GM23338 (cell line): ENCODE measurements around the gene CNIH3. TPM values are rescaled to one million over a fixed set of nuclear protein-coding genes. Genes with fewer than 3 reads are reported as not detected.
A peak's percentile ranks its signal among the peaks of the same experiment; 100 is the strongest.

ENCODE experiments used
- ATAC-seq: fragments of 200-7000 bp; cut with Tn5 transposase; 3 replicates; pipeline ENCODE4 v1.9.1; 2020
- DNase-seq: peaks from one replicate; pipeline ENCODE4 v3.0.0-alpha.2; 2015; ENCODE audit warnings: low spot score
- H2AFZ ChIP-seq: fragments of 200-600 bp; sonication (generic); 2 replicates; pipeline ENCODE4 v1.8.0; 2016; ENCODE audit warnings: antibody characterized with exemption, mild to moderate bottlenecking, moderate library complexity
- H3F3A ChIP-seq: fragments of 200-600 bp; sonication (generic); replicated peaks from 2 replicates; pipeline ENCODE4 v1.8.0; 2017; ENCODE audit warnings: antibody characterized with exemption, mixed run types, low read depth
- H3K27ac ChIP-seq: fragments of 200-600 bp; sonication (generic); 2 replicates; pipeline ENCODE4 v1.6.1; 2016; ENCODE audit warnings: low read depth
- H3K27me3 ChIP-seq: fragments of 200-600 bp; sonication (generic); 2 replicates; pipeline ENCODE4 v1.8.0; 2016; ENCODE audit warnings: mild to moderate bottlenecking, mixed run types, moderate library complexity; ENCODE audit not compliant: insufficient read depth
- H3K36me3 ChIP-seq: fragments of 200-600 bp; sonication (generic); 2 replicates; pipeline ENCODE4 v1.8.0; 2016; ENCODE audit warnings: mild to moderate bottlenecking; ENCODE audit not compliant: insufficient read depth
- H3K4me1 ChIP-seq: fragments of 200-600 bp; sonication (generic); 2 replicates; pipeline ENCODE4 v1.8.0; 2016; ENCODE audit warnings: mild to moderate bottlenecking, moderate library complexity; ENCODE audit not compliant: insufficient read depth
- H3K4me2 ChIP-seq: fragments of 200-600 bp; sonication (generic); 2 replicates; pipeline ENCODE4 v1.7.1; 2017; ENCODE audit warnings: mixed run types
- H3K4me3 ChIP-seq: fragments of 200-600 bp; sonication (generic); 2 replicates; pipeline ENCODE4 v1.6.1; 2016; ENCODE audit warnings: mixed run types
- H3K79me2 ChIP-seq: fragments of 200-600 bp; sonication (generic); replicated peaks from 2 replicates; pipeline ENCODE4 v1.8.0; 2017; ENCODE audit warnings: mild to moderate bottlenecking; ENCODE audit not compliant: insufficient read depth
- H3K9me2 ChIP-seq: fragments of 200-600 bp; sonication (generic); 2 replicates; pipeline ENCODE4 v1.8.0; 2017; ENCODE audit not compliant: insufficient read depth
- H4K20me1 ChIP-seq: fragments of 200-600 bp; sonication (generic); replicated peaks from 2 replicates; pipeline ENCODE4 v1.8.0; 2017; ENCODE audit warnings: mild to moderate bottlenecking; ENCODE audit not compliant: insufficient read depth
- H3K27ac Mint-ChIP-seq: 2 replicates; pipeline ENCODE4 v1.8.0; 2020; ENCODE audit warnings: inconsistent platforms, mild to moderate bottlenecking, moderate library complexity, mixed read lengths
- H3K27me3 Mint-ChIP-seq: 3 replicates; pipeline ENCODE4 v1.8.0; 2022; ENCODE audit warnings: low read depth, mild to moderate bottlenecking, moderate library complexity, mixed read lengths, inconsistent platforms; ENCODE audit not compliant: insufficient read depth, poor library complexity
- H3K36me3 Mint-ChIP-seq: 3 replicates; pipeline ENCODE4 v1.8.0; 2021; ENCODE audit warnings: low read depth, mild to moderate bottlenecking, inconsistent platforms, moderate library complexity, mixed read lengths
- H3K4me1 Mint-ChIP-seq: 3 replicates; pipeline ENCODE4 v1.8.0; 2020; ENCODE audit warnings: mild to moderate bottlenecking, inconsistent platforms, mixed read lengths
- H3K4me3 Mint-ChIP-seq: 3 replicates; pipeline ENCODE4 v1.8.0; 2021; ENCODE audit warnings: moderate library complexity, mild to moderate bottlenecking, inconsistent platforms, mixed read lengths
- H3K9me3 Mint-ChIP-seq: 3 replicates; pipeline ENCODE4 v1.8.0; 2020; ENCODE audit warnings: moderate library complexity, mild to moderate bottlenecking, inconsistent platforms, mixed read lengths
- NANOG ChIP-seq: IDR thresholded peaks from 2 replicates; pipeline ENCODE4 v1.6.1; 2016; ENCODE audit warnings: antibody characterized with exemption, borderline replicate concordance
- STAT1 ChIP-seq: IDR thresholded peaks from one replicate; pipeline ENCODE4 v1.6.1; 2016; ENCODE audit warnings: antibody characterized with exemption; ENCODE audit not compliant: unreplicated experiment
- ZNF114 ChIP-seq: fragments of 250-450 bp; sonication (Bioruptor Pico); IDR thresholded peaks from 2 replicates; pipeline ENCODE4 v1.5.0; 2020; ENCODE audit warnings: mild to moderate bottlenecking, moderate library complexity
- polyA plus RNA-seq: library from polyadenylated mRNA; unstranded; fragments of >200 nt; fragmentation: Nextera tagmentation; extraction: Ambion mirVana; gene quantifications from 2 replicates; pipeline ENCODE4 v1.2.1, GENCODE V29; 2016
- total RNA-seq: library from RNA; depleted of rRNA; stranded (reverse); fragments of >200 nt; shearing (Covaris generic); gene quantifications from 2 replicates; pipeline ENCODE4 v1.2.3, GENCODE V29; 2014
- TF ChIP-seq, protein P1 (sequence below): fragments of 250-450 bp; sonication (Bioruptor Pico); IDR thresholded peaks from 2 replicates; pipeline ENCODE4 v1.5.0; 2020; ENCODE audit warnings: mild to moderate bottlenecking, moderate library complexity
- TF ChIP-seq, protein P2 (sequence below), 2 experiments: fragments of 200-600 bp in 1 of 2; sonication (generic) in 1 of 2; conservative IDR thresholded peaks; 2 replicates each; pipeline versions ENCODE4 v1.5.1 to v1.6.1; 2016 to 2017; ENCODE audit warnings: antibody characterized with exemption in 2 of 2, low read depth in 2 of 2, mild to moderate bottlenecking in 2 of 2, moderate library complexity in 1 of 2
- TF ChIP-seq, protein P3 (sequence below): IDR thresholded peaks from one replicate; pipeline ENCODE4 v1.6.1; 2018; ENCODE audit warnings: antibody characterized with exemption; ENCODE audit not compliant: unreplicated experiment

The CNIH3 gene
- total and polyA plus RNA-seq, 2 experiments from 2014 or later, result 3.6 to 5.1 TPM

DNA sequence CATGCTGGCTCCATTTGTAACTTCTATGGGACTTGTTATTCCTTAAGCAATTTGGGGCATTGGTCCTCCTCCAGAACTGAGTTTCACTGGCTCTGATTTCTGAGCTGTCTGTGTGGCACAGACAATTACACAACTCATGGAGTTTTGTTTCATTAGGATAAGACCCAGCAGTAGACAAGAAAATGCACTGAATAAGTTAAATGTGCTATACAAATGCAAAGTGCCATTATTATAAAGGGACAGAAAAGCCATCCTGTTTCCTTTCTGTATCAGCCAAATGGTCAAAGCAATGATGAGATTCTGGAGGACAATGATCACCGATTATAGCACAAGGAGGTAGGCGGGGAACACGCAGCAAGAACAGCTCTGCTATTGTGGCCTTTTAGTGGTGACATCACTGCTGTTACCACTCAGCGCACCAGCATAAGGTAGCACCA is 81.9 kb downstream of the CNIH3 start (continued):
- TF ChIP-seq, protein P1, sequence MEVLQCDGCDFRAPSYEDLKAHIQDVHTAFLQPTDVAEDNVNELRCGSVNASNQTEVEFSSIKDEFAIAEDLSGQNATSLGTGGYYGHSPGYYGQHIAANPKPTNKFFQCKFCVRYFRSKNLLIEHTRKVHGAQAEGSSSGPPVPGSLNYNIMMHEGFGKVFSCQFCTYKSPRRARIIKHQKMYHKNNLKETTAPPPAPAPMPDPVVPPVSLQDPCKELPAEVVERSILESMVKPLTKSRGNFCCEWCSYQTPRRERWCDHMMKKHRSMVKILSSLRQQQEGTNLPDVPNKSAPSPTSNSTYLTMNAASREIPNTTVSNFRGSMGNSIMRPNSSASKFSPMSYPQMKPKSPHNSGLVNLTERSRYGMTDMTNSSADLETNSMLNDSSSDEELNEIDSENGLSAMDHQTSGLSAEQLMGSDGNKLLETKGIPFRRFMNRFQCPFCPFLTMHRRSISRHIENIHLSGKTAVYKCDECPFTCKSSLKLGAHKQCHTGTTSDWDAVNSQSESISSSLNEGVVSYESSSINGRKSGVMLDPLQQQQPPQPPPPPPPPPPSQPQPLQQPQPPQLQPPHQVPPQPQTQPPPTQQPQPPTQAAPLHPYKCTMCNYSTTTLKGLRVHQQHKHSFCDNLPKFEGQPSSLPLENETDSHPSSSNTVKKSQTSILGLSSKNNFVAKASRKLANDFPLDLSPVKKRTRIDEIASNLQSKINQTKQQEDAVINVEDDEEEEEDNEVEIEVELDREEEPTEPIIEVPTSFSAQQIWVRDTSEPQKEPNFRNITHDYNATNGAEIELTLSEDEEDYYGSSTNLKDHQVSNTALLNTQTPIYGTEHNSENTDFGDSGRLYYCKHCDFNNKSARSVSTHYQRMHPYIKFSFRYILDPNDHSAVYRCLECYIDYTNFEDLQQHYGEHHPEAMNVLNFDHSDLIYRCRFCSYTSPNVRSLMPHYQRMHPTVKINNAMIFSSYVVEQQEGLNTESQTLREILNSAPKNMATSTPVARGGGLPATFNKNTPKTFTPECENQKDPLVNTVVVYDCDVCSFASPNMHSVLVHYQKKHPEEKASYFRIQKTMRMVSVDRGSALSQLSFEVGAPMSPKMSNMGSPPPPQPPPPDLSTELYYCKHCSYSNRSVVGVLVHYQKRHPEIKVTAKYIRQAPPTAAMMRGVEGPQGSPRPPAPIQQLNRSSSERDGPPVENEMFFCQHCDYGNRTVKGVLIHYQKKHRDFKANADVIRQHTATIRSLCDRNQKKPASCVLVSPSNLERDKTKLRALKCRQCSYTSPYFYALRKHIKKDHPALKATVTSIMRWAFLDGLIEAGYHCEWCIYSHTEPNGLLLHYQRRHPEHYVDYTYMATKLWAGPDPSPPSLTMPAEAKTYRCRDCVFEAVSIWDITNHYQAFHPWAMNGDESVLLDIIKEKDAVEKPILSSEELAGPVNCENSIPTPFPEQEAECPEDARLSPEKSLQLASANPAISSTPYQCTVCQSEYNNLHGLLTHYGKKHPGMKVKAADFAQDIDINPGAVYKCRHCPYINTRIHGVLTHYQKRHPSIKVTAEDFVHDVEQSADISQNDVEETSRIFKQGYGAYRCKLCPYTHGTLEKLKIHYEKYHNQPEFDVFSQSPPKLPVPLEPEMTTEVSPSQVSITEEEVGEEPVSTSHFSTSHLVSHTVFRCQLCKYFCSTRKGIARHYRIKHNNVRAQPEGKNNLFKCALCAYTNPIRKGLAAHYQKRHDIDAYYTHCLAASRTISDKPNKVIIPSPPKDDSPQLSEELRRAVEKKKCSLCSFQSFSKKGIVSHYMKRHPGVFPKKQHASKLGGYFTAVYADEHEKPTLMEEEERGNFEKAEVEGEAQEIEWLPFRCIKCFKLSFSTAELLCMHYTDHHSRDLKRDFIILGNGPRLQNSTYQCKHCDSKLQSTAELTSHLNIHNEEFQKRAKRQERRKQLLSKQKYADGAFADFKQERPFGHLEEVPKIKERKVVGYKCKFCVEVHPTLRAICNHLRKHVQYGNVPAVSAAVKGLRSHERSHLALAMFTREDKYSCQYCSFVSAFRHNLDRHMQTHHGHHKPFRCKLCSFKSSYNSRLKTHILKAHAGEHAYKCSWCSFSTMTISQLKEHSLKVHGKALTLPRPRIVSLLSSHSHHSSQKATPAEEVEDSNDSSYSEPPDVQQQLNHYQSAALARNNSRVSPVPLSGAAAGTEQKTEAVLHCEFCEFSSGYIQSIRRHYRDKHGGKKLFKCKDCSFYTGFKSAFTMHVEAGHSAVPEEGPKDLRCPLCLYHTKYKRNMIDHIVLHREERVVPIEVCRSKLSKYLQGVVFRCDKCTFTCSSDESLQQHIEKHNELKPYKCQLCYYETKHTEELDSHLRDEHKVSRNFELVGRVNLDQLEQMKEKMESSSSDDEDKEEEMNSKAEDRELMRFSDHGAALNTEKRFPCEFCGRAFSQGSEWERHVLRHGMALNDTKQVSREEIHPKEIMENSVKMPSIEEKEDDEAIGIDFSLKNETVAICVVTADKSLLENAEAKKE (CRISPR knock-in tag), result no peak
- TF ChIP-seq STAT1 (no peak), ZNF114 (CRISPR knock-in tag) (no peak)

DNA sequence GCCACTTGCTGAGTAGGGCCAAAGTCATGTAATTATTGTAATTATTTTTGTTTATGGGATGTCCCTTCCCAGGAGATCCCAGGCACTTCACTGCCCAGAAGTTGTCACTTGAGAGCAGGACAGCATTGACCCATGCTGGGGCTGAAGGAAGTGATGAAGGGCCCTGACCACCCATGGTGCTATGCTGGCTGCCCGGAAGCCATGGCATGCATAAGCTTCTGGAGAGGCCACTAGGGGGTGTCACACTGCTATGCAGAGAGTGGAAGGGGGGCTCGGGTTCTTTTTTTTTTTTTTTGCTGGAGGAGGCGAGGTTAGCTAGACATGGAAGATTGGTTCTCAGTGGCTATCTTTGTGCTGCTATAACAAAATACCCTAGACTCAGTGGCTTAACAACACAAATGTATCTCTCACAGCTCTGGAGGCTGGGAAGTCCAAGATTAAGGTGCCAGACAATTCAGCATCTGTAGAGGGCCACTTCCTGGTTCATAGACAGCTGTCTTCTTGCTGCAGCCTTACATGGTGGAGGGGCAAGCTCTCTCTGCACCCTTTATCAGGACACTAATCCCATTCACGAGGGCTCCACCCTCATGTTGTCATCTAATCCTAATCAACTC is 84.9 kb downstream of the CNIH3 start:
- Mint-ChIP-seq H3K4me3 (no peak overlapping the region), H3K4me1 (peaks cover 21% of the 10 kb centered on the region), H3K27ac (no peak overlapping the region), H3K36me3 (no peaks in the 10 kb centered on the region), H3K9me3 (no peaks in the 10 kb centered on the region), H3K27me3 (peaks cover 4% of the 10 kb centered on the region)
- ATAC-seq (peak; percentile 84), DNase-seq (peak; percentile 88)
- Histone ChIP-seq H3K4me1 (peaks cover 17% of the 10 kb centered on the region), H3K4me2 (no peak overlapping the region), H3K79me2 (no peaks in the 10 kb centered on the region), H4K20me1 (no peaks in the 10 kb centered on the region), H3K4me3 (no peak overlapping the region), H3K36me3 (no peaks in the 10 kb centered on the region), H3K27me3 (no peaks in the 10 kb centered on the region), H3K27ac (no peak overlapping the region), H3F3A (no peaks in the 10 kb centered on the region), H3K9me2 (no peaks in the 10 kb centered on the region), H2AFZ (no peak overlapping the region)
- TF ChIP-seq STAT1 (no peak), NANOG (no peak)
- TF ChIP-seq, protein P2, sequence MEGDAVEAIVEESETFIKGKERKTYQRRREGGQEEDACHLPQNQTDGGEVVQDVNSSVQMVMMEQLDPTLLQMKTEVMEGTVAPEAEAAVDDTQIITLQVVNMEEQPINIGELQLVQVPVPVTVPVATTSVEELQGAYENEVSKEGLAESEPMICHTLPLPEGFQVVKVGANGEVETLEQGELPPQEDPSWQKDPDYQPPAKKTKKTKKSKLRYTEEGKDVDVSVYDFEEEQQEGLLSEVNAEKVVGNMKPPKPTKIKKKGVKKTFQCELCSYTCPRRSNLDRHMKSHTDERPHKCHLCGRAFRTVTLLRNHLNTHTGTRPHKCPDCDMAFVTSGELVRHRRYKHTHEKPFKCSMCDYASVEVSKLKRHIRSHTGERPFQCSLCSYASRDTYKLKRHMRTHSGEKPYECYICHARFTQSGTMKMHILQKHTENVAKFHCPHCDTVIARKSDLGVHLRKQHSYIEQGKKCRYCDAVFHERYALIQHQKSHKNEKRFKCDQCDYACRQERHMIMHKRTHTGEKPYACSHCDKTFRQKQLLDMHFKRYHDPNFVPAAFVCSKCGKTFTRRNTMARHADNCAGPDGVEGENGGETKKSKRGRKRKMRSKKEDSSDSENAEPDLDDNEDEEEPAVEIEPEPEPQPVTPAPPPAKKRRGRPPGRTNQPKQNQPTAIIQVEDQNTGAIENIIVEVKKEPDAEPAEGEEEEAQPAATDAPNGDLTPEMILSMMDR (conservative IDR thresholded peaks at IDR 0.05; ENCODE audit: low read depth in 2 of 2), result peak; percentile 80 to 81
- TF ChIP-seq, protein P3, sequence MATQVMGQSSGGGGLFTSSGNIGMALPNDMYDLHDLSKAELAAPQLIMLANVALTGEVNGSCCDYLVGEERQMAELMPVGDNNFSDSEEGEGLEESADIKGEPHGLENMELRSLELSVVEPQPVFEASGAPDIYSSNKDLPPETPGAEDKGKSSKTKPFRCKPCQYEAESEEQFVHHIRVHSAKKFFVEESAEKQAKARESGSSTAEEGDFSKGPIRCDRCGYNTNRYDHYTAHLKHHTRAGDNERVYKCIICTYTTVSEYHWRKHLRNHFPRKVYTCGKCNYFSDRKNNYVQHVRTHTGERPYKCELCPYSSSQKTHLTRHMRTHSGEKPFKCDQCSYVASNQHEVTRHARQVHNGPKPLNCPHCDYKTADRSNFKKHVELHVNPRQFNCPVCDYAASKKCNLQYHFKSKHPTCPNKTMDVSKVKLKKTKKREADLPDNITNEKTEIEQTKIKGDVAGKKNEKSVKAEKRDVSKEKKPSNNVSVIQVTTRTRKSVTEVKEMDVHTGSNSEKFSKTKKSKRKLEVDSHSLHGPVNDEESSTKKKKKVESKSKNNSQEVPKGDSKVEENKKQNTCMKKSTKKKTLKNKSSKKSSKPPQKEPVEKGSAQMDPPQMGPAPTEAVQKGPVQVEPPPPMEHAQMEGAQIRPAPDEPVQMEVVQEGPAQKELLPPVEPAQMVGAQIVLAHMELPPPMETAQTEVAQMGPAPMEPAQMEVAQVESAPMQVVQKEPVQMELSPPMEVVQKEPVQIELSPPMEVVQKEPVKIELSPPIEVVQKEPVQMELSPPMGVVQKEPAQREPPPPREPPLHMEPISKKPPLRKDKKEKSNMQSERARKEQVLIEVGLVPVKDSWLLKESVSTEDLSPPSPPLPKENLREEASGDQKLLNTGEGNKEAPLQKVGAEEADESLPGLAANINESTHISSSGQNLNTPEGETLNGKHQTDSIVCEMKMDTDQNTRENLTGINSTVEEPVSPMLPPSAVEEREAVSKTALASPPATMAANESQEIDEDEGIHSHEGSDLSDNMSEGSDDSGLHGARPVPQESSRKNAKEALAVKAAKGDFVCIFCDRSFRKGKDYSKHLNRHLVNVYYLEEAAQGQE, result no peak
